H54 (cell line): Measurements from ENCODE around the gene PRR13.

Source experiments
- DNase-seq: peaks from one replicate; pipeline ENCODE4 v3.0.0; 2011; ENCODE audit warnings: low spot score, mixed read lengths; ENCODE audit not compliant: insufficient read length
- FAIRE-seq: peaks from 3 replicates; lab custom pipeline; 2011; peaks lifted over from hg19 to GRCh38; lab: Jason Lieb, UNC
- POLR2A ChIP-seq: IDR thresholded peaks from 2 replicates; pipeline ENCODE4 v1.6.1; 2011; ENCODE audit warnings: low read depth, mild to moderate bottlenecking, low read length

Gene PRR13

GRCh38 chr12:53484686-53485575 is 43.4 kb downstream of the PRR13 start:
- FAIRE-seq, result no peak

GRCh38 chr12:53485955-53486735 is 44.6 kb downstream of the PRR13 start:
- FAIRE-seq, result no peak
- no peak for TF ChIP-seq POLR2A
- DNase-seq, result no peak

More at GRCh38 chr12:53484686-53485575, 43.4 kb downstream of the PRR13 start:
- no peak for DNase-seq
- TF ChIP-seq POLR2A, result no peak

- no peak for FAIRE-seq
- no peak for DNase-seq
- no peak for TF ChIP-seq POLR2A
Measured at GRCh38 chr12:53486736-53487487, 45.4 kb downstream of the PRR13 start.

- FAIRE-seq, result no peak
- TF ChIP-seq POLR2A, result no peak
- DNase-seq, result no peak
Measured at GRCh38 chr12:53489242-53489864, 47.8 kb downstream of the PRR13 start.

GRCh38 chr12:53492188-53492587 is 50.7 kb downstream of the PRR13 start:
- TF ChIP-seq POLR2A, result 0 out of 2 replicates have a peak, but pooled peaks have one; percentile 12
- no peak for DNase-seq
- FAIRE-seq, result no peak

- DNase-seq (peak; percentile 75), FAIRE-seq (no peak)
- TF ChIP-seq POLR2A, result no peak; the same call in 1 of the 2 replicates
Measured at GRCh38 chr12:53492830-53493609, 51.5 kb downstream of the PRR13 start.

GRCh38 chr12:53493610-53494391 is 52.3 kb downstream of the PRR13 start:
- no peak for TF ChIP-seq POLR2A

More at GRCh38 chr12:53493610-53494391, 52.3 kb downstream of the PRR13 start:
- FAIRE-seq (no peak), DNase-seq (no peak)
